Measurements from ENCODE around the gene SPOCK2.
A peak's percentile ranks its signal among the peaks of the same experiment; 100 is the strongest.
"Not testable (repeated sequence)": the region's sequence is repeated elsewhere in the genome, so short reads cannot be mapped to it uniquely, and the experiment has no call there.

The SPOCK2 gene

GRCh38 chr10:72050873-72051272, 37.5 kb downstream of the SPOCK2 start:
- DNase-seq, result no peak

DNA sequence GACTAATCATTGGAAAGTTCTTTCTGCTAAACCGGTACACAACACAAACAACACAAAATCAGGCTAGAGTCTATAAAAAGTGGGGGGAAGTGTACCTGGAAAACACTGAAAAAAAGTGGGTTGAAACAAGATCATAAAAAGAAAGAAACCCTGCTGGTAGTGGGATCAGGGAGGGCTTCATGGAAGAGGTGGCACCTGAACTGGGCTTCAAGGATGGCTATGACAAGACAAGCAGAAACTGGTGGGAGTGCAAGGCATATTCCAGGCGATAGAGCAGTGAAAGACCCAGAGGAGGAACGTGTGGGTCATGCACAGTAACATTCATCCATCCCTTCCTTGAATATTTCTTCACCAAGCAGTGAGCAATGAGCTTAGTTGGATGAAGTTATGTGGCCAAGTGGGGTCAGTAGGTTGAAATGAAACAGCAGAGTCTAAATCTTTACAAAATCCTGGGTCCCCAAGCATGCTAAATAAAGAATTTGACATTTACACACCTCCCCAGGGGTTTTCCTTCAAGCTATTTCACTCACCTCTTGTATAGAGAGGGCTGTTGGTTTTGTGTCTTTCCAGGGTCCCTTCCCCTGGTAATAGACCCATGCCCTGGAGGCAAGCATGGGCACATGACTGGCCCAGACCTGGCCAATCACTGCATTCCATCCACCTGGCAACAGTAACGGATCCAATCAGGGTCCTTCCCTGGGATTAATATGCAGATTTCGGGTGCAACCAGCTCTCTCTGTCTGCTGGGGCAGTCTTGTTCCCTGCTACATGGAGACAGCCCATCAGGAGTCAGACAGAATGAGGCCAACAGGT, 38.2 kb downstream of the SPOCK2 start:
- no peak for DNase-seq

DNA sequence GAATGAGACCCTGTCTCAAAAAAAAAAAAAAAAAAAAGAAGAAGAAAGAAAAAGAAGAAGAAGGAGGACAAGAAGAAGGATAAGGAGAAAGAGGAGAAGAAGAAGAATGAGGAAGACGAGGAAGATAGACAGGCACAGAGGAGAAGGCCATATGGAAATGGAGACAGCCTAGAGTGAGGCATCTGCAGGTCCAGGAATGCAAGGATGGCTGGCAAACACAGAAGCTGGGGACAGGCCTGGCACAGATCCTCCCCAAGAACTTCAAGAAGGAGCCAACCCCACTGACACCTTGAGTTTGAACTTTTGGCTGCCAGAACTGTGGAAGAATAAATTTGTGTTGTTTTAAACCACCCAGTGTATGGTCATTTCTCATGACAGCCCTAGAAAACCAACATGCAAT, 38.9 kb downstream of the SPOCK2 start:
- no peak for DNase-seq

DNA sequence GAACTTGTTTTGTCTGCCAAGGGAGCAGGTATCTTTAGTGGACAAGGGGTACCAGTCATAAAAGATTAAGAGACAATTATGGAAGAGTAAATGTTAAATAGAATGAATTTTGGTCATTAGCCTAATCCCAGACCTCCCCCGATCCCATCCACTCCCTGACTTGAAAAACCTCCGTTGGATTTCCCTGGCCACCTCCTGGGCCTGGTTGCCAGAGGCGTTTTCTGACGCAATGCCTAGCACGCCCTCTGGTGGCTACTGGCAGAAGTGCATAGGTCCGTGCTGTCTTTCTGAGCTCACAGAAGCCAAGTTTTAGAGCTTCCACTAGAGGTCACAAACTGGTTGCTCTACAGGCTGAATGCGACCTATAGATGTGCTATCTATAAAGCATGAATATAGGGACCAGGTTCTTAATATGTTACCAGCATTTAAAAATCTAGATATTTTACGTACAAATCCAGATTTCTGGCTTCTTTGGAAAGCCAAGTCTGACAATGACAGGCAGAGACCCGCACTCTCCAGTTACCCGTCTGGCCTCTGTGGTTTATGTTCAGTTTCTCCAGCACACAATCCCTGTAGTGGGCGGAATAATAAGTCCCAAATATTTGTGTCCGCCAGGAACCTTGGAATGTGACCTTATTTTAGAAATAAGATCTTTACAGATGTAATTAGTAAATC, 39.8 kb downstream of the SPOCK2 start:
- peak; percentile 73 for DNase-seq

DNA sequence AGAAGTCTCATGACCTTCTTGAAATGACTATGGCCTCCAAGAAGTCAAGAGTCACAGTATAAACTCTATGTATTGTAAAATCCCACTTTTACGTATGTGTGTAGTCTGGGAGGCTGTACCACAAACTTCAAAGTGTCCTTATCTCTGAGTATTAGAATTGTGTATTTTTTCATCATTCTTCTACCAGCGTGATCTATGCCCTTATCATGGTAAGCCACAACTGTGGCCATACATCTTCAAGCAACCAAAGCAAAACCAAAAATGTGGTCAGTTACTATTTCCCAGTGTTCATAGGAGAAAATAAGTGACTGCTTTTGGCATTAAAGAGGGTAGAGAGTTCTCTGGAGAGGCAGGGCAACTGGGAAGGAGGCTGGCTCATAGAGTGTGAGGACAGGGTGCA, 42.8 kb downstream of the SPOCK2 start:
- DNase-seq, result no peak

GRCh38 chr10:72044417-72045041, 43.8 kb downstream of the SPOCK2 start:
- no peak for DNase-seq

- no peak for DNase-seq
Observed at GRCh38 chr10:72043016-72043834, 45.1 kb downstream of the SPOCK2 start.

DNA sequence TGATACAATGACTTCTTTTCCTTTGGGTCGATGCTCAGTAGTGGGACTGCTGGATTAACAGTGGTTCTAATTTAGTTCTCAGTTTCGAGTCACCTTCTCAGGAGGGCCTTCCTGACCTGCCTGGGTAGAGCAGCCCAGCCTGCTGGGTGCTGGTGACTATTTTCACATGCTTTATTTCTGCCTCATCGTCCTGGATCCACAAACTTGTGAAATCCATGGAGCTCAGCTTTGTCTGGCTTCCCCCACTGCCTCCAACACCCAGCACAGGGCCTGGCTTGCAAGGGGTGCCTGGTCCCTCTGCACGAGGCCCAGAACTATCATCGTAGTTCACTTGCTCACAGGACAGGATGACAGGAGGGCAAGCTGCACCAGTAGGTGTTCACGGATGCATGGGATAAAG, 46.9 kb downstream of the SPOCK2 start:
- no peak for DNase-seq

DNA sequence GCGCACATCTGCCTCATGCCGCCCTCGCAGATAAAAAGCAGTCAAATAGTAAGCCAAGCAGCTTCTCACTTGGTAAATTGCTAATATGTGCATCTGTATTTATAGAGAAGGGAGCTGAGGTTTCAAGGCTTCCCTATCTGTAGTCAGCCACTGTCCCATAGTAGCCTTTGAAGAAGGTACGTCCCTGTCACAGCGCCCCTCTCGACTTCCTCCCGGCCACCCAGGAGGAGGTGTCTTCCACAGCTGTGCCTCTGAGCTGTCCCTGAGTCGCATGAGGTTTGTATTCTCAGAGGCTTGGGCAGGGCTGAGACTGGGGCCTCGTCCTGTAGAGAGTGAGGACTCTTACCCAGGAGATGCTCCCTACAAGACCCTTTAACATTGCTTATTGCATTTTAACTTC, 49.0 kb downstream of the SPOCK2 start:
- DNase-seq, result no peak

DNA sequence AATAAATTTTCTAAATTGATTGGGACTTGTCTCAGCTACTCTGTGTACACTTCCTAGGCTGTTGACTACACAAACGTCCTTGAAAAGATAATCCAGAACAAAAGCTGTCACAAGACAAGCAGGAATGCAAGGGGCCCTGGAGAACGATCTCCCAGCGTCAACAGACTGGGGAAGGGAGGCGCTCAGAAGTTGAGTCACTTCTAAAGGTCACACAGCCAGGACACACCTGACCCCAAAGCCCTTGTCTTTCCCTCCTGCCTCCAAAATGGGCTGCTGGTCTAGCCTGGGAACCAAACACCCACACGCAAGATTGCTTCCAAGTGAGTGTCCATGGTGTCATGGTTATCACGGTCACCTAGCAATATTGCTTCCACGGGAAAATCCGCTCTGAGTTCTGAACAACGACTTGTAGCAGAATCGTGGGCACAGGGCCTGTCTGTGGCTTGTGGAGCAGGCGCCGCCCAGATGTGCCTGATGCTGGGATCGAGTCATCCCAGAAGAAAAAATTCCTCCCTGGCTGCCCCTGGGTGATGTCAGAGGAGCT, 49.8 kb downstream of the SPOCK2 start:
- no peak for DNase-seq

- no peak for DNase-seq
Observed at GRCh38 chr10:72037811-72038210, 50.5 kb downstream of the SPOCK2 start.

DNA sequence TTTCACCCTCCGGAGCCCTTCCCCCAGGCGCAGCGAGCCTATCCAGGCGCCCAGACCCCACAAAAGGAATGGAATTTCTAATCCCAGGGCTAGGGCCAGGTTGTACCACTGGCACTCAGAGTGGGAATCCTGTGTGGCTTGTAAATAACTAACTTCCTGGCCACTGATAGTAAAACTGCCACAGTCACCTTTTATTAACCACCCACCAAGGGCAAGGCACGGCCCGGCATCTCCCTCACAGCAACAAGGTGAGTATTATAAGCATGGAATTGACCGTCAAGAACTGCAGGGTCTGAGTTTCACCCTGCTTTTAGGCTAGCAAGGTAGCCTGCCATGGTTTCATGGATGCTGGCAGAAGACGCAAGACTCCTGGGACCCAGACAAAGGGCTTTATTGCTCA, 51.1 kb downstream of the SPOCK2 start:
- no peak for DNase-seq

- DNase-seq, result no peak
Observed at GRCh38 chr10:72035252-72035887, 53.0 kb downstream of the SPOCK2 start.

GRCh38 chr10:72034761-72035160, 53.6 kb downstream of the SPOCK2 start:
- DNase-seq, result no peak

DNA sequence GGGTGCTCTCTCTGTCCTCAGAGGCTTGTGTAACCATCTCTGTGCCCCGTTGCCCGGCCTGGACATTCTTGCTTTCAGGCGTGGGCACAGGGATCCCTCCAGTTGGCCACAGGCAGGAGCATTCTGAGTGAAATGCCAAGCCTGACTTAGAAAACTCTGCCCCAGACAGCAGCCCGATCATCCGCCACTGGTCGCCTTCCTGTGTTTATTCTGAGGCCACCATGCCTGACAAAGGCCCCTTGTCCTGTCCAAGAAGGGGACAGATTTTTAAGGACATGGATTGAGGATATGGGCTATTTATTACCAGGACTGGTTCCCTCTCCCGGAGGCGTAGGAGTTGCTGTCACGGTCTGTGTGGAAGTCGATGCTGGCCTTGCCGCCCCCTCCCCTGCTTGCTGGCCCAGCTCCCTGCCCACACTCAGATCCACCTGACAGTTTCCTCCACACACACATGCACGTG, 54.3 kb downstream of the SPOCK2 start:
- no peak for DNase-seq

DNA sequence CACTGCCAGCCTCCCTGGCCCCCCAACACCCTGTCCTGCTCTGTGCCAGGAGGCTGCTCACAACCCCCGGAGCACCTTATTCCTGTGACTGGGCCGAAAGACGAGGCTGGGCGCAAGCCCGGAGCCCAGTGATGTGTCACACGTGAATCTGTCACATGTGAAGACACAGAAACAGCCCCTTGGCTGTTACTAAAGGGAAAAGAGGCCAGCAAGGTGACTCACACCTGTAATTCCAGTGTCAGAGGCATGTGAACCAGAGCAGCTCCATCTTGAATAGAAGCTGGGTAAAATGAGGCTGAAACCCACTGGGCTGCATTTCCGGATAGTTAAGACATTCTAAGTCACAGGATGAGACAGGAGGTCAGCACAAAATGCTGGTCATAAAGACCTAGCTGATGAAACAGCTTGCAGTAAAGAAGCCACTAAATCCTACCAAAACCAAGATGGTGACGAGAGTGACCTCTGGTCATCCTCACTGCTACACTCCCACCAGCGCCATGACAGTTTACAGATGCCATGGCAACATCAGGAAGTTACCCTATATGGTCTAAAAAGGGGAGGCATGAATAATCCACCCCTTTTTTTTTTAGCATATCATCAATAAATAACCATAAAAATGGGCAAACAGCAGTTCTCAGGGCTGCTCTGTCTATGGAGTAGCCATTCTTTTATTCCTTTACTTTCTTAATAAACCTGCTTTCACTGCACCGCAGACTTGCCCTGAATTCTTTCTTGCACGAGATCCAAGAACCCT, 55.8 kb downstream of the SPOCK2 start:
- DNase-seq, result not testable (repeated sequence)

DNA sequence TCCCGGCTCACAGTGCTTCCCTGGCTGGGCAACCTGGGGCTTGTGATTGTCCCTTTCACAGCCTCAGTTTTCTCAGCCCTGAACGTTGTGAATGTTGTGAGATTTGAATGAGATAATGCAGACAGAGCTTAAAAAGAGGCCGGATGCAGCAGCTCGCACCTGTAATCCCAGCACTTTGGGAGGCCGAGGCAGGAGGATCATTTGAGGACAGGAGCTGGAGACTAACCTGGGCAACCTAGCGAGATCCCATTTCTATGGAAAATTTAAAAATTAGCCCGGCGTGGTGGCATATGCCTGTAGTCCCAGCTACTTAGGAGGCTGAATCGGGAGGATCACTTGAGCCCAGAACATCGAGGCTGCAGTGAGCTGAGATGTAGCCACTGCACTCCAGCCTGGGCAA, 56.6 kb downstream of the SPOCK2 start:
- no peak for DNase-seq

DNA sequence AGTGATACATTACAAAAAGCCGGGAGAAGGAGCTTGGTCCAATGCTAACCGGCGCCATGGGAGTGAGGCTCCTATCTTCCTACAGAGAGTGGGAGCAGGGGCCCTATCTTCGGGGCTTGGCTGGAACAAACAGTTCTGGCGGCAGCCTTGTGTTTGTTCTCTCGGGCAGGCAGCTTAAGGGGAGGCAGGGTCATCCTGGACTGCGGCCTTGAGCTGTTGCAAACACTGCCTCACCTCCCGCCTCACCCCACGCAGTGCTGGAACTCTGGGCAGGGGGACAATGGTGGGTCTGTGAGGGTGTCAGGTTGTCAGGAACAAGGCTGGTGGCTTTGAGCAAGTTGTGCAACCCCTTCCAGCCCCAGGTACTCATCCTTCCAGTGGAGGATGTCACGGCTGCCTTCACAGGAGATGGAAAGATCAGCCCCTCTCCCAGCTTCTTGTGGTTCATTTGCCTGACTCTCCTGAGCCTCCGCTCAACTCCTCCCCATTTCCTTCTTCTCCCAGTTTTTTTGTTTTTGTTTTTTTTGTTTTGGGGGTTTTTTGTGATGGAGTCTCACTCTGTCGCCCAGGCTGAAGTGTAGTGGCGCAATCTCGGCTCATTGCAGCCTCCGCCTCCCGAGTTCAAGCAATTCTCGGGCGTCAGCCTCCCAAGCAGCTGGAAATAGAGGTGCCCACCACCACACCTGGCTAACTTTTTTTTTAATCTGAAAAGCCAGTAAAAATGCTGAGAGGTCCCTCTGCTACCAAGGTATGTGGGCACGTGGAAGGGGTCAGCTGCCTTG, 57.4 kb downstream of the SPOCK2 start:
- no peak for DNase-seq

DNA sequence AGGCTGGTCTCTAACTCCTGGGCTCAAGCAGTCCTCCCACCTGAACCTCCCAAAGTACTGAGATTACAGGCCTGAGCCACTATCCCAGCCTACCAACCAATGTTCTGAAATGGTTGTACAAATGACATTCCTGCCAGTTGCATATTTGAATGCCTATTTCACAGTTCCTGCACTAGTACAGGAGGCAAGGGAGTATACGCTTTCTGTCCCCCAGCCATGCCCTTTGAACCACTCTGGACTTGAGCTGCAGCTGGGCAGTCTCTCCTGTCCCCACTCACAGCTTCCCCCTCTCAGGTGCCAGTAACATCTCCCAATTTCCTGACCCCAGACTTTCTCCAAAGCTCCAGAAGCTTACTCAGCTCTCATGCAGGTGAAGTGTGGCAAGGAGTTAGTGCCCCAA, 58.9 kb downstream of the SPOCK2 start:
- DNase-seq, result no peak

DNA sequence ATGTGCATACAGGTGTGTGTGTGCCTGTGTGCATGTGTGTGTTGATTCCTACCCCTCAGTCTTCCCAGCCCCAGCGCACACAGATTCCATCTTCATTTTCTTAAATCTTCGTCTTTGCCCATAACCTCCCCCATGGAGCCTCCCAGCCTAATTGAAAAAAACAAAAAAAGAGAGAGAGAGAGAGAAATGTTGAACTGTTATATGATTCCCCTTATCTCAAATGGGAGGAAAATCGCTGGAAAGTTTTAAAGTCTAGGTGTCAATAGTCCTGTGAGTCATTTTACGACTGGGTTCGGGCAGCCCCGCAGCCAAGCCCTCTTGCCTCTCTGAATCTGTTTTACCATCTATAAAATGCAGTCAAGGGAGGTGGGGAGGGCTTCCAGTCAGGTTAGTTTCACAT, 60.9 kb downstream of the SPOCK2 start:
- DNase-seq, result no peak
